Uterus (tissue), 2 donors: ENCODE data around the gene EIF4E2.

Experiments used
- CTCF ChIP-seq, 4 experiments: fragments of 200-600 bp in 2 of 4; fragments of 450-650 bp in 2 of 4; sonication (generic) in 2 of 4; IDR thresholded peaks; one replicate each; pipeline ENCODE4 v1.5.1; 2016 to 2019; ENCODE audit warnings: antibody characterized with exemption in 4 of 4, mild to moderate bottlenecking in 2 of 4, moderate library complexity in 1 of 4
- POLR2A ChIP-seq, 2 donors: fragments of 450-650 bp; IDR thresholded peaks; one replicate each; pipeline ENCODE4 v1.6.1; 2016; ENCODE audit warnings: antibody characterized with exemption in 2 of 2, mild to moderate bottlenecking in 1 of 2, moderate library complexity in 1 of 2

GRCh38 chr2:232580648-232580981 lies 30.1 kb downstream of the EIF4E2 start:
- no peak for TF ChIP-seq POLR2A (IDR thresholded peaks at IDR 0.05)
- TF ChIP-seq CTCF (IDR thresholded peaks at IDR 0.05): no peak
